ENCODE data around the gene RETN. TPM values are rescaled to one million over a fixed set of nuclear protein-coding genes. Genes with fewer than 3 reads are reported as not detected.
"Not testable (repeated sequence)": the region's sequence is repeated elsewhere in the genome, so short reads cannot be mapped to it uniquely, and the experiment has no call there.

Gene RETN
- total RNA-seq, 1 donor from 2014 or later = not detected

- intact Hi-C loops (cut with micrococcal nuclease) = loop anchor here (1.0 kb wide), 3 partner anchors 8 to 192 kb away; partner anchors contain the start of genes PET100 and XAB2
Observed at GRCh38 chr19:7637374-7638256, 31.2 kb upstream of the RETN start.

- intact Hi-C loops (cut with micrococcal nuclease) = no loop called here
Observed at GRCh38 chr19:7638802-7639465, 29.9 kb upstream of the RETN start.

GRCh38 chr19:7639863-7640348 lies 28.9 kb upstream of the RETN start:
- intact Hi-C loops (cut with micrococcal nuclease) = no loop called here

- intact Hi-C loops (cut with micrococcal nuclease) = no loop called here
Observed at GRCh38 chr19:7640803-7641202, 28.0 kb upstream of the RETN start.

GRCh38 chr19:7641290-7642276 lies 27.3 kb upstream of the RETN start:
- intact Hi-C loops (cut with micrococcal nuclease) = no loop called here

GRCh38 chr19:7642295-7643030 lies 26.4 kb upstream of the RETN start:
- intact Hi-C loops (cut with micrococcal nuclease) = no loop called here

- intact Hi-C loops (cut with micrococcal nuclease) = no loop called here
Observed at GRCh38 chr19:7643031-7643415, 25.8 kb upstream of the RETN start.

- intact Hi-C loops (cut with micrococcal nuclease) = not testable (repeated sequence)
Observed at GRCh38 chr19:7643629-7644549, 25.0 kb upstream of the RETN start.

GRCh38 chr19:7644550-7644877 lies 24.3 kb upstream of the RETN start:
- intact Hi-C loops (cut with micrococcal nuclease) = no loop called here

GRCh38 chr19:7645163-7645562 lies 23.7 kb upstream of the RETN start:
- intact Hi-C loops (cut with micrococcal nuclease) = no loop called here

GRCh38 chr19:7645656-7646425 lies 23.0 kb upstream of the RETN start:
- intact Hi-C loops (cut with micrococcal nuclease) = no loop called here

- intact Hi-C loops (cut with micrococcal nuclease) = no loop called here
Observed at GRCh38 chr19:7646426-7646700, 22.5 kb upstream of the RETN start.

GRCh38 chr19:7647156-7647555 lies 21.7 kb upstream of the RETN start:
- intact Hi-C loops (cut with micrococcal nuclease) = no loop called here

- intact Hi-C loops (cut with micrococcal nuclease) = no loop called here
Observed at GRCh38 chr19:7648265-7649014, 20.4 kb upstream of the RETN start.

GRCh38 chr19:7650148-7650547 lies 18.7 kb upstream of the RETN start:
- intact Hi-C loops (cut with micrococcal nuclease) = no loop called here

GRCh38 chr19:7652061-7652641 lies 16.7 kb upstream of the RETN start:
- intact Hi-C loops (cut with micrococcal nuclease) = loop anchor here (1.0 kb wide), 5 partner anchors 15 to 147 kb away; partner anchors contain the start of genes PET100, STXBP2, TRAPPC5 and XAB2

- intact Hi-C loops (cut with micrococcal nuclease) = no loop called here
Observed at GRCh38 chr19:7654401-7654800, 14.4 kb upstream of the RETN start.

GRCh38 chr19:7655581-7655980 lies 13.3 kb upstream of the RETN start:
- intact Hi-C loops (cut with micrococcal nuclease) = no loop called here

All from T-helper 1 cell treated with Interleukin-12 subunit alpha and Interleukin-12 subunit beta and Interleukin-4 antibody, amounts not matched to agents 30 ng/mL and 1 ng/mL, for 36 hours (primary cell).